Measurements from ENCODE around the gene UNC13D.

The UNC13D gene

GRCh38 chr17:75835654-75835987, 8.6 kb downstream of the UNC13D start:
- in situ Hi-C loops (cut with MboI; ENCODE audit: low sequenced_read_pairs): no loop called here

- in situ Hi-C loops (cut with MboI; ENCODE audit: low sequenced_read_pairs): no loop called here
Observed at GRCh38 chr17:75834928-75835653, 9.1 kb downstream of the UNC13D start.

GRCh38 chr17:75834279-75834920, 9.8 kb downstream of the UNC13D start:
- in situ Hi-C loops (cut with MboI; ENCODE audit: low sequenced_read_pairs): no loop called here

DNA sequence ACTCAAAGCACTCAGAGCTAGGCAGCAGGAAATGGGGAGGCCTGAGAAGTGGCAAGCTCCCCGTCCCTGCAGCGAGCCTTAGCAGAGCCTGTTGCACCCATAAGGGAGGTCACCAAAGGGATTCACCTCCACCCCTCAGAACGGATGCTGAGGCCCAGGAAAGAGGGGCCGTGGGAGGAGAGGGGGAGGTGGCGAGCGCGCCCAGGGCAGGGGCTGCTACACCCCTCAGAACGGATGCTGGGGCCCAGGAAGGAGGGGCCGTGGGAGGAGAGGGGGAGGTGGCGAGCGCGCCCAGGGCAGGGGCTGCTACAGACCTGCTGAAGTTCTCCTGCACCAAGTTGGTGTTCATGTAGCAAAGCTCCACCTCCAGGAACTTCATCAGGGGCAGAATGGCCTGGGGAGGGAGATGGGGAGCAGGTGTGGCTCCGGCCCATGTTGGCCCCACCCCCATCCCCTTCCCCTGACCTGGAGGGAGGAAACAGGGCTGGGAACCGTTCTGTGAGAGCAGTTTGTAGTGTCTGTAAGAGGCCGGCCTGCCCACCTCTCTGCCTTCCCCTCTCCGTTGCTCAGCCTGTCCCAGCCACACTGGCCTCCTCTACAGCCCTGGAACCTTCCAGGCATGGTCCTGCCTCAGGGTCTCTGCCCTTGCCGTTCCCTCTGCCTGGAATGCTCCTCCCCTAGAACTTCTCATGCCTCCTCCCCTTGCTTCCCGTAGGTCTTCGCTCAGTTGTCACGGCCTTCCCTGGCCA, 11.4 kb downstream of the UNC13D start:
- in situ Hi-C loops (cut with MboI; ENCODE audit: low sequenced_read_pairs): no loop called here

GRCh38 chr17:75832164-75832651, 12.0 kb downstream of the UNC13D start:
- in situ Hi-C loops (cut with MboI; ENCODE audit: low sequenced_read_pairs): no loop called here

- in situ Hi-C loops (cut with MboI; ENCODE audit: low sequenced_read_pairs): no loop called here
Observed at GRCh38 chr17:75831032-75831571, 13.1 kb downstream of the UNC13D start.

DNA sequence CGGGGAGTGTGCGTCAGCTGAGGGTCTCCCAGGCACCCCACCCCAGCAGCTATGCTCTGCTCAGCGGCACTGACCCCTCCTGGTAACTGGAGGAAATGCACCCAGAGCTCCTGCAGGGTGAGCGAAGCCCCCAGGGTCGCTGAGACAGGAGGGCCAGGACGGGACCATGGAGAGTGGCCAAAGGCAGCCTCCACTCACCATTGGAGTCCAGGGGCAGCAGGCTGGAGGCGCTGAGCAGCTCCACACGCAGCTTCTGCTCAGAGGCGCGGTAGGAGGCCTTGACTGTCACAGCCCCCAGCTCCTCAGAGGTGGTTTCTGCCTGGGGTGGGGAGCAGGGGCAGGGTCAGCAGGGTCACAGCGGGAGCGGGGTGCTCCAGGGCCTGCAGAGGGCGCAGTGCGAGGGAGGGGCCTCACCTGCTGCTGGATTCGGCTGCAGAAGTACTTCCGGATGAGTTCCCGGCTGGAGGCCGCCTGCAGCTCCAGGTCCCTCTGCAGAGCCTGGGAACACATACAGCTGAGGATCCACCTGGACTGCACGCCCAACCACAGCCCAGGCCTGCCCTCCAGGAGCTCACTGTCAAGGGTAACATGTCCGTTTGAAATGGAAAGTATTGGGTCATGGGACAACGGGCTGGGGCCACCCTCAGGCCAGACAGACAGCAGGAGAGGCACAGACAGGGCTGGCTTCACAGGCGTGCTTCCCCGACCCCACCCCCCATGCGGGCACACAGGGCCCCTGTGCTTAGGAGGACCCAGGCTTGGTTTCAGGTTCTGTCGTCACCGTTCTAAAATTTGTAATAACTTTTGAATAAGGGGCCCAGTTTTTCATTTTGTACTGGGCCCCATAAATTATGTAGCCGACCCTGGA, 13.8 kb downstream of the UNC13D start:
- in situ Hi-C loops (cut with MboI; ENCODE audit: low sequenced_read_pairs): no loop called here

GRCh38 chr17:75829747-75830146, 14.5 kb downstream of the UNC13D start:
- in situ Hi-C loops (cut with MboI; ENCODE audit: low sequenced_read_pairs): no loop called here

DNA sequence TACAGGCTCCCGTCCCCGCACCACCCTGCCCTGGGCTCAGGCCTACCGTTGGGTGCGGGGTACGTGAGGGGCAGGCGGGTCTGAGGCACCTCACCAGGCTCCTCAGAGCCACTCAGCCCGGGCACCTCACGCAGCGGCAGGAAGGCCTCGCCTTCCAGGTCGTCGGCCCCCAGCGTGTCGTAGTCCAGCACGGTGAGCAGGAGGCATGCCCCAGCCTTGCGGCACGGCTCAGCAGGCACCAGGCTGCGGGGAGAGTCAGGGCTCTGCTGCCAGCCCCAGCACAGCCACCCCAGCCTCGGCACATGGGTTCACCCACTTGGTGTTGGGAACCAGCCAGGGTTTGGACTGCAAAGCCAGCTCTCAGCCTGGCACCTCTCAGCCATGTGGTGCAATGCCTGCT, 15.5 kb downstream of the UNC13D start:
- in situ Hi-C loops (cut with MboI; ENCODE audit: low sequenced_read_pairs): no loop called here

DNA sequence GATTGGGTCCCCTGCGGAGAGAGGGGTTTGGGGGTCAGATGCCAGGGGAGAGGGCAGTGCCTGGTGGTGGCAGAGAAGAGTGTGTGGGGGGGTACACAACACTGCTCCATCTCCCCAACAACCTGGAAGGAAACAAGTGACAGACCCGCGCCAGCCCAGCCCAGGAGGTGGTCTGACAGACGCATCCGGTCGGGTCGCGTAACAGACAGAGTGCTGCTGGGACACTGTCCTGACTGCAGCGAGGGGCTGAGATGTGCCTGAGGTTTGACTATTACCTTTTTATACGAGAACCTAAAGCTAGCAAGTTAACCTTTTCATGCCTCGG, 16.2 kb downstream of the UNC13D start:
- in situ Hi-C loops (cut with MboI; ENCODE audit: low sequenced_read_pairs): no loop called here

- in situ Hi-C loops (cut with MboI; ENCODE audit: low sequenced_read_pairs): no loop called here
Observed at GRCh38 chr17:75827308-75828075, 16.7 kb downstream of the UNC13D start.

DNA sequence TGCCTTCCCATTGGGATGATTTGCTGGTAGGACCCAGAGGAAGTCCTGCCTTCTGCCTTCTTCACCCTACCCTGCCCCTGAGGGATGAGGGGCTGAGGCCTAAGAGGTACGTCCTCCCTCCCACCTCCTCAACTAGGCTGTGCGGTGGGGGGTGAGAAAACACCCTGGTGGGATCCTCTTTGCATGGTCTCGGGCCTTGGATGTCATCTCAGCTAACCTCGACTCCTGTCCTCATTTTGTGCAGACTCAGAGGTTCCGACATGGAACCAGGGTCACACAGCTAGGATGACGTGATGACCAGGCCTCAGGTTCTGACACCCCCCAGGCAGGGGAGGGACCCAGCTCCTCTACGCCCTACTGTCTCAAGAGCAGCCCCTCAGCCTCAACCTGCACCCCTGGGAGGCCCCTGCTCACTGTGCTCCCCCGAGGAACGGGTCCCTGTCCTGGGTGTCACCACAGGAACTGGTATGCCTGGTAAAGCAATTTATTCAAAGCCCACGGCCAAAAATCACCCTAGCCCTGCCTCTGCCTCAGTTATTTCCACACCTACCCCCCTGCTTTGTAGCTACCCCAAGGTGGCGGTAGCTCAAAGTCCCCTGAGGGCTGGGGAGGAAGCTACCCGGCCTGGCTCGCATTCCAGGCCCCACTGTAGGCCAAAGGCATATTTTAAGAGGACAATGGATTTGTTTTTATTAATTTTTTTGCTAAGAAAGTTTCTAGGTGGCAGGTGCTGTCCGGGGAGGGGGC, 17.5 kb downstream of the UNC13D start:
- in situ Hi-C loops (cut with MboI; ENCODE audit: low sequenced_read_pairs): no loop called here

GRCh38 chr17:75825748-75826370, 18.3 kb downstream of the UNC13D start:
- in situ Hi-C loops (cut with MboI; ENCODE audit: low sequenced_read_pairs): no loop called here

GRCh38 chr17:75825149-75825552, 19.1 kb downstream of the UNC13D start:
- in situ Hi-C loops (cut with MboI; ENCODE audit: low sequenced_read_pairs): no loop called here

GRCh38 chr17:75824666-75825065, 19.5 kb downstream of the UNC13D start:
- in situ Hi-C loops (cut with MboI; ENCODE audit: low sequenced_read_pairs): no loop called here

DNA sequence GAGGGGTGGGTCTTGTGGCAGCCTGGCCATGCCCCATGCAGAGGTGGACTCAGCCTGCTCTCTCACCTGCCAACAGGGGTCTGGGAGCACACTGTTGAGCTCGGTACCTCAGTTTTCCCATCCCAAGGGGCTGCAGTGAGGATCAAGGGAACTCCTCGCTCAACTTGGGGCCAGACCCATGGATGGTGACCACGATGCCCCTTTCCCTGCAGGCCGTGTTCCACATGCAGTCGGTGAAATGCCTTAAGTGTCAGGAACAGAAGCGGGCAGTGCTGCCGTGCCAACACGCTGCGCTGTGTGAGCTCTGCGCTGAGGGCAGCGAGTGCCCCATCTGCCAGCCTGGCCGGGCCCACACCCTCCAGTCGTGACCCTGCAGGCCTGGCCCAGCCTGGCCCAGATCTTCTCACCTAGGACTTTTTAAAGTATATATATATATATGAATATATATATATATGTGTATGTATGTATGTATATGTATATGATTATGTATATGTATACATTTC, 20.1 kb downstream of the UNC13D start:
- in situ Hi-C loops (cut with MboI; ENCODE audit: low sequenced_read_pairs): no loop called here

- in situ Hi-C loops (cut with MboI; ENCODE audit: low sequenced_read_pairs): no loop called here
Observed at GRCh38 chr17:75823257-75824041, 20.8 kb downstream of the UNC13D start.

DNA sequence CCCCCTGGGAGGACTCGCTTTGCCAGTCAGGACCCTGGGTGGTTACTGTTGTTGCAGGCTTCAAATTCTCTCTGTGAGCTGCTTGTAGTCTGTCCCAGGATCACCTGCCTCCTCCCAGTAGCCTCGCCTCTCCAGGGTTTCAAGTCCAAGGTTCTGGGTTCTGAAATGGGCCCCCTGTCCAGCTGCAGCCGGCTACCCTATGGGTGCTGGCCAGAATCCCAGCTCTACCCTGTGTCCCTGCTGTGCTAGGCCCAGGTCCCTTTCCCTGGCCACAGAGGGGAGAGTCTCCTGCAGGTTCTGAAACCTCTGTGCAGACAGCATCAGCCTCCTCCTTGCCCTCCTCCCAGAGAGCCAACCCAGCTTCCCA, 21.4 kb downstream of the UNC13D start:
- in situ Hi-C loops (cut with MboI; ENCODE audit: low sequenced_read_pairs): no loop called here

All from hTERT RPE-1 (cell line).